DOHH2 (cell line): ENCODE results near the gene SREK1IP1.

Source experiments
- CTCF ChIP-seq: fragments of 200-600 bp; sonication (generic); IDR thresholded peaks from one replicate; pipeline ENCODE4 v1.5.1; 2014; ENCODE audit warnings: antibody characterized with exemption, mild to moderate bottlenecking, low read depth, low read length; ENCODE audit not compliant: poor library complexity, severe bottlenecking
- EZH2phosphoT487 ChIP-seq: fragments of 200-600 bp; sonication (generic); IDR thresholded peaks from 2 replicates; pipeline ENCODE4 v1.6.1; 2017; ENCODE audit warnings: borderline replicate concordance, mild to moderate bottlenecking, antibody characterized with exemption, low read length, moderate library complexity, mixed read lengths

GRCh38 chr5:64722588-64722987 is 45.9 kb downstream of the SREK1IP1 start:
- TF ChIP-seq CTCF, result no peak
- no peak for TF ChIP-seq EZH2phosphoT487
